Measurements from ENCODE around the gene SPOCK3. TPM values are rescaled to one million over a fixed set of nuclear protein-coding genes. Genes with fewer than 3 reads are reported as not detected.

The SPOCK3 gene
- total RNA-seq, 1 donor from 2014 or later: 0.53 TPM

DNA sequence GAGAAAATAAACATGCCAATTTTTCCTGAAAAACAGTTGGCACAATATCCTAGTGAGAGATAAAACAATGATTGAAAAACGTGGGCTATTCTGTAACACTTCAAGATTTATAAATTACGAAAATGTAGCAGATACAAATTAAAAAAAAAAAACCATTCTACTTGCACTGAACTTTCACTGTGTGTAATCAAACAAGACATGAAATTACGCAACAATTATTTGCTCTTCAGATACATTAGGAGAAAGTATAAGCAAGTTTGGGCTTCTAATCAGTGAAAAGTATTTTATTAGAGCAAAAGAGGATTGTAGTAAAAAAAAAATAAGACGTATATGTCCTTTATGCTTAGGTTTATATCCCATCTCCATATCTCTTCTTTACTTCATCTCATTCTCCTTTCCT is 320.4 kb downstream of the SPOCK3 start:
- no peak for TF ChIP-seq CTCF (IDR thresholded peaks at IDR 0.05; ENCODE audit: insufficient read depth, low read length, severe bottlenecking)
- FAIRE-seq (no peak), DNase-seq (ENCODE audit: low read depth) (peak; percentile 26)
- Histone ChIP-seq H3K4me3 (ENCODE audit: low read depth, low read length) (no peak overlapping the region), H3K36me3 (ENCODE audit: control insufficient read depth, insufficient read depth, low read length) (no peaks in the 10 kb centered on the region), H3K27me3 (ENCODE audit: control insufficient read depth, insufficient read depth, low read length) (no peaks in the 10 kb centered on the region)

GRCh38 chr4:166903408-166903807 is 330.9 kb downstream of the SPOCK3 start:
- Histone ChIP-seq H3K27me3 (ENCODE audit: control insufficient read depth, insufficient read depth, low read length) (no peaks in the 10 kb centered on the region), H3K4me3 (ENCODE audit: low read depth, low read length) (no peak overlapping the region), H3K36me3 (ENCODE audit: control insufficient read depth, insufficient read depth, low read length) (no peaks in the 10 kb centered on the region)
- DNase-seq (ENCODE audit: low read depth) (no peak), FAIRE-seq (no peak)
- TF ChIP-seq CTCF (IDR thresholded peaks at IDR 0.05; ENCODE audit: insufficient read depth, low read length, severe bottlenecking): no peak

DNA sequence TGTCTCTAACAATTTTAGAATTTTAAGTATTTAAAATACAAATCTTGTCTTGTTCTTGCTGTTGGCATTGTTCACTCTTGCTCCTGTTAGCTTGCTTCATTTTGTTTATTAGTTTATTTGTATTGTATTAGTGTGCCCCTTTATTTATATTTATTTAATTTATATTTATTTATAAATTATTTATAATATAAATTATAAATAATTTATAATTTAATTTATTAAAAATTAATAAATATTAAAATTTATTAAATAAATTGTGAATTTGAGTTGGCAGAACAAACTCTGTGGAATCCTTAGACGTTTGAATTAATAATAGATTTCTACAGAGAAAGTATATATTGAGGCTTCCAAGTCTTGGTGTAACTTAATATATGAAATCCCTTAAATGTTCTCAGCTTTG is 331.4 kb downstream of the SPOCK3 start:
- DNase-seq (ENCODE audit: low read depth) (no peak), FAIRE-seq (no peak)
- no peak overlapping the region for H3K4me3 ChIP-seq (ENCODE audit: low read depth, low read length)
- no peaks in the 10 kb centered on the region for H3K27me3 ChIP-seq (ENCODE audit: control insufficient read depth, insufficient read depth, low read length)
- no peaks in the 10 kb centered on the region for H3K36me3 ChIP-seq (ENCODE audit: control insufficient read depth, insufficient read depth, low read length)
- no peak for TF ChIP-seq CTCF (IDR thresholded peaks at IDR 0.05; ENCODE audit: insufficient read depth, low read length, severe bottlenecking)

DNA sequence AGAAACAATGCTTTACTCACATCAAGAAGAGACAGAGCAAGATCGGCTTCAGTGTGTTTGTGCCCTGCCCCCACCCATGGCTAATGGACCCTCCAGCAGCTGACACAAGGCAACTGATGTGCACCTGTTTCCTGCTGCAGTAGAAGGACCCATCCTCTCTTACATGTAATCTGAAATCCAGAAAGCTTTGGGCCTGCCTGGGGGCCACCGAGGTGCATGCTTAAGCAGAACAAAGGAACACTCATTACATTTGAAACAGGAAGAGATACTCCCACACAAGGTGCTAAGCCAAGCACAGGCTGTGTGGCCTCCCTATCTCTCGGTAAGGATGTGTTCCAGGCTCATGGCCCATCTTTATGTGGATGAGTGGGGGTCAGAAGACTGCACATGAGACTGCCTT is 338.0 kb downstream of the SPOCK3 start:
- no peak for TF ChIP-seq CTCF (IDR thresholded peaks at IDR 0.05; ENCODE audit: insufficient read depth, low read length, severe bottlenecking)
- no peak for FAIRE-seq

DNA sequence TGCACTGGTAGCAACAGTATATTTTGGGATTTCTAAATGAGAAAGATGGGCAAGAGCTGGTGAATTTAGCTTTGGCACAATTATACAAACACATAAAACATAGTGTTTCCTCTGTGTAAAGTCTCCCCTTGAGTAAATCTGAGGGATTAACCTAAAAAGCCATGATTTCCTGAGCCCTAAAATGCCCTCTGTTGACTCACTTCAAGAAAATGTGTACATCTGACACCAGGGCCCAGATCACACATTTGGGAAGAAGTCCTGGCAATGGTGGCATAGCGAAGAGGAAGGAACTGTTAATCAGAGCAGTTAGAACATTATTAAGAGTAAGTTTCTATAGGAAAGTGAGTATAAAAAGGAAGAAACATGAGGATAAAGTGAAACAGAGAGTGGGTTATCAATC is 338.5 kb downstream of the SPOCK3 start:
- H3K4me3 ChIP-seq (ENCODE audit: low read depth, low read length): no peak overlapping the region
- DNase-seq (ENCODE audit: low read depth) (no peak), FAIRE-seq (no peak)
- no peaks in the 10 kb centered on the region for H3K27me3 ChIP-seq (ENCODE audit: control insufficient read depth, insufficient read depth, low read length)
- H3K36me3 ChIP-seq (ENCODE audit: control insufficient read depth, insufficient read depth, low read length): no peaks in the 10 kb centered on the region
- no peak for TF ChIP-seq CTCF (IDR thresholded peaks at IDR 0.05; ENCODE audit: insufficient read depth, low read length, severe bottlenecking)

More for the DNA sequence above, 338.0 kb downstream of the SPOCK3 start:
- Histone ChIP-seq H3K27me3 (ENCODE audit: control insufficient read depth, insufficient read depth, low read length) (no peaks in the 10 kb centered on the region), H3K36me3 (ENCODE audit: control insufficient read depth, insufficient read depth, low read length) (no peaks in the 10 kb centered on the region), H3K4me3 (ENCODE audit: low read depth, low read length) (no peak overlapping the region)
- no peak for DNase-seq (ENCODE audit: low read depth)

DNA sequence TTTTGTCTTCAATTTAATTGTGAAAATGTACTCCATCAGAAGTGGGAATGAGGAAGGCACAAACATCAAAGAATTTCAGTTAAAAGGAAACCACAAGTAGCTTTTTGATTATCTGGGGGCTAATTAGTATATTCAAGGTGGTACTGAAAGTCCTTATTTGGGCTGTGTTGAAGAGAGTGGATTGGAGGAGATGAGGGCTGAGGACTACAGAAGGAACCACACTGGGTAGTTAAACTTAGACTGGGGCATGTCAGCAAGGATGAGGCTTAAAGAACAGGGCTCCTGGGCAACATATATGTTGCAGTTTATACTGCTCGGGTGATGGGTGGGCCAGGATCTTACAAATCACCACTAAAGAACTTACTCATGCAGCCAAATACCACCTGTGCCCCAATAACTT is 346.8 kb downstream of the SPOCK3 start:
- DNase-seq (ENCODE audit: low read depth): no peak
- TF ChIP-seq CTCF (IDR thresholded peaks at IDR 0.05; ENCODE audit: insufficient read depth, low read length, severe bottlenecking): no peak
- no peaks in the 10 kb centered on the region for H3K36me3 ChIP-seq (ENCODE audit: control insufficient read depth, insufficient read depth, low read length)
- no peaks in the 10 kb centered on the region for H3K27me3 ChIP-seq (ENCODE audit: control insufficient read depth, insufficient read depth, low read length)
- H3K4me3 ChIP-seq (ENCODE audit: low read depth, low read length): no peak overlapping the region
- no peak for FAIRE-seq
